Kidney tubule cell (primary cell): ENCODE measurements around the gene PACRG.

ENCODE experiments used
- DNase-seq: peaks from one replicate; pipeline ENCODE4 v3.0.0-alpha.2; 2018; ENCODE audit warnings: low spot score

Gene PACRG

GRCh38 chr6:163288915-163289314, 561.1 kb downstream of the PACRG start:
- no peak for DNase-seq

- DNase-seq, result no peak
These were observed 561.7 kb downstream of the PACRG start for GRCh38 chr6:163289447-163289846.

DNA sequence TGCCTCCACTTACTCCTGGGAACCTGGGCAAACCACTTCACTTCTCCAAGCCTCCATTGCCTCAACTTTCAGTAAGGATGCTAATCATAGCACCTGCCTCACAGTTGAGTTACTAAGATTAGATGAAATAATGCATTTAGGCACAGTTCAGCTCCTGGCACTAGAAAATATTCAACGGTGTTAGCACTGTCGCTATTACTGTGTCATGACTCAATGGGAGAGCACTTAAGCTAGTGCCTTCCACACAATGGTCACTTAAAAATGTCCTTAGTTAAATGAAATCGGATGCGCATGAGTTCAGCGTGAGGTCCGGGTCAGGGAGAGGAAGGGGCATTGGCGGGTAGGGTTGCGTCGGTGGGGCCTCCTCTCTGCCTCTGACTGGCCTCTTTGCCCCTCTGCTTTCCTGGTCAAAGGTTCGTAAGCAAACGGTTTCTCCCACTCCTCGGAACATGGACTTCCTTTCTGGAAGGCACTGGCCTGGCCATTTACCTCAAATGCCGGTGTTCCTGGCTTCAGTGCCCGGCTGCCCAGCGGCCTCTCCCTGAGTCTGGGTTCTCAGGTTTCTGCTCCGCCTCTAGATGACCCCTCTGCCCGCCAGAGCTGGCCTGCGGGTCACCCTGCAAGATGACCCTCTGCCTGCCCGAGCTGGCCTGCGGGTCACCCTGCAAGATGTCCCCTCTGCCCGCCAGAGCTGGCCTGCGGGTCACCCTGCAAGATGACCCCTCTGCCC, 562.9 kb downstream of the PACRG start:
- no peak for DNase-seq

GRCh38 chr6:163291622-163292021, 563.8 kb downstream of the PACRG start:
- no peak for DNase-seq

DNA sequence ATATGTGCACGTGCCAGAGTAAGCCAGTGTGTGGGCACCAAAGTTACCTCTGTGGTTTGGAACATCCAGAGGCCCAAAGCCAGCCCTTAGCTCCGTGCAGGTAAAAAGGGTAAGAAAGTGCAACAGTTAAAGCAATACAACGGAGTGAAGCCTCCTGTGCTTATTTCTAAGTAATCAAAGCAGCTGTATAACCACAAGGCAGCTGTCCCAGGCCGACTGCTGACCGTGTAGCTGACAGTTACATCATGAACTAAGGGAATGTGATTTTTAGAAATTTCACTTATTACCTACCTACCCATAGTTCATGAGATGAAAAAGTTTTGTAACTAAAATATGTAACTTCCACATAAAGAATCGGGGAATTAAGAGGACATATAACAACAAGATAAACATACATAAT, 565.5 kb downstream of the PACRG start:
- no peak for DNase-seq

DNA sequence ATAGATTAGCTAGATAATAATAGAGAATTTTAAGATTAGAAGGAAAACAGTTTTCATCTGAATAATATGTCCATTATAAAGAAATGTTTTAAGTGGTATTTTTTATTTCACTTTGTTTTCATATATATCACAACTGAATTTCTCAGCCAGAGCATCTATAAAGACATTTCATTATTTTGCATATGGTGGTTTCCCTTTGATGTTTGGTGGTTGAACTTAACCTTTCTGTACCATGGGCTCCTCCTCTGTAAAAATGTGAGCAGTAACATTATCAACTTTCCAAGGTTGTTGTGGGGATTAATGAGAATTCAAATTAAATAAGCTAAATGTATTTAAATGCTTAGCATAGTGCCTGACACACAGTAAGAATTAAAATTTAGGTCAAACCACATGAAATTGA, 567.0 kb downstream of the PACRG start:
- no peak for DNase-seq

DNA sequence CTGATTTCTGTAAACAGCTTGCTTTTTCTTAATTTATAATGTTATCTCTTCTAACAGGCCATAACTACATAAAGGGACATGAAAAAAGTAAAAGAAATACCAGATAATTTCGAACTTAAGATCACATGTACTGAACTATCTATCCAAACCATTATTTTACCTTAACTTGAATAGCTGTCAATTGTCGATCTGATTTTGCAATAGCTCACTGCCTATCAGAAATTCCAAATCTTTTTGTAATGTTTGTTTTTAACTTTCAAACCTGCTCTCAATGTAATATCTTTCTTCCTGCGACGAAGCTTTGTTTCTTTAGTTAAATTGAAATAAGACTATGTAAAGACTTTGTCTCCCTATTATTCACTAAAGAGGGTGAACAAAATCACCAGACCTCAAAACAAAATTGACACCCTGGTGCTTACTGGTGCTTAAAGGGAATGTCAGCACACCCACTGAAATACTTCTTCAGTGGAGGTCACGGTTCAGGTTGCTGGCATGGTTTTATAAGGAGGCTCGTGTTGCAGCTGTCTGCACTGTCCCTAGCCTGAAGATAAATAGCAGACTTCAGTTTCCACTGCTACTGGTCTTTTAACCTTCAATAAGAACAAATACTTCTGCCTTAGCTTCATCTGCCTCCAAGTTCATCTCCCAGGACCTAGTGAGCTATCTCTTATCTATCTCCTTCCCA, 569.2 kb downstream of the PACRG start:
- DNase-seq, result peak; percentile 25

DNA sequence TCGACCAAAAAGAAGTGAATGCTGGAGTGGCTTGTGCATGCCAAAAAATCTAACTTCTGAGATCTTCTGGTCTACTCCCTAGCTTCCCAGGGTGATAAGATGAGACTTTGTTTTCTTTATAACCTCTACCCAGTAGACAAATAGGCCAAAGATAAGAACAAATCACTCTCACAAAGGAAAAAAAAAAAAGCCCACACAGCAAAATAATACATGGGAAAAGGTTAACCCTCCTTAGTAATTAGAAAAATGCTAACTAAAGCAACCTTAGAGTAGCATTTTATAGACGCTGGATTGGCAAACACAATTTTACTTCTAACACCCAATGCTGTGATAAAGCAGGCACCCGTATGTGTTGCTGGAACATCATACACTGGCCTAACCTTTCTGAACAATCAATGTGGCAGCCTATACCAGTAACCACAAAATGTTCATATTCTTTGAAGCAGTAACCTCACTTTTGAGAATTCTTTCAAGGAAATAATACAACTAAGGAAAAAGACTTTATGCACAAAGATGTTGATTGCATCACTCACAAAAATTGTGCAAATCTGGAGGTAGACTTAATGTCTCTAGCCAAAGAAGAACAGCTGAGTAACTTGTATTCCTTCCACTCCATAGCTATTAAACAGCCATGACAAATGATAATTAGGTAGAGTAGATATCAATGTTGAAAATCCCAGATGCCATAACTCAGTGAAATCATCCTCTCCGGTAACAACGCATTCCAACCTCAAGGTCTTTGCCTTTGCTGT, 570.5 kb downstream of the PACRG start:
- no peak for DNase-seq

DNA sequence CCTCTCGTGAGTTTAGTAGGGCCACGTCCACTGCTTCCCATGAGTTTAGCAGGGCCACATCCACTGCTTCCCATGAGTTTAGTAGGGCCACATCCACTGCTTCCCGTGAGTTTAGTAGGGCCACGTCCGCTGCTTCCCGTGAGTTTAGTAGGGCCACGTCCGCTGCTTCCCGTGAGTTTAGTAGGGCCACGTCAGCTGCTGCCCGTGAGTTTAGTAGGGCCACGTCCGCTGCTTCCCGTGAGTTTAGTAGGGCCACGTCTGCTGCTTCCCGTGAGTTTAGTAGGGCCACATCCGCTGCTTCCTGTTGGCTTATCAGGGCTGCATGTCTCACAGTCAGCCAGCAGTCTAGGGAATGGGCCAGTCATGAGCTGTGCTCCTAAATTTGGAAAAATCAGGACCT, 573.1 kb downstream of the PACRG start:
- no peak for DNase-seq

- no peak for DNase-seq
These were observed 574.2 kb downstream of the PACRG start for GRCh38 chr6:163301726-163302635.

- no peak for DNase-seq
These were observed 575.0 kb downstream of the PACRG start for GRCh38 chr6:163302747-163303146.

DNA sequence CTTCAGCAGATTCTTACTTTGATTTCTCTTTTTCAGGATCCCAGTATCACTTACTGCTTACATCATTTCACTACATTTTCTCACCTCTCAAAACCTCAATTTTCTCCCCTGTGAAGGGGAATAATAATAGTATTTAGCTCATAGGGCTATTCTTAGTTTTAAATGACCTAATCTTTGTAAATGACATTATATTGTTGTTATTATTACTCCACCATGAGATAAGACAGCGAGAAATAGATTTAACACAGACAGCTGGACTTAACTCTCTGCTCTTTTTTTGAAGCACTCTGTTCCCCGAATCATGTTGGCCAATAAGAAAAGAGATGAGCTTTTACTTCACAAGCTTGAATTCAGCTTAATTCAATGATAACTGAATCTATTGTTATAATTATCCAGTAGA, 578.2 kb downstream of the PACRG start:
- DNase-seq, result no peak

DNA sequence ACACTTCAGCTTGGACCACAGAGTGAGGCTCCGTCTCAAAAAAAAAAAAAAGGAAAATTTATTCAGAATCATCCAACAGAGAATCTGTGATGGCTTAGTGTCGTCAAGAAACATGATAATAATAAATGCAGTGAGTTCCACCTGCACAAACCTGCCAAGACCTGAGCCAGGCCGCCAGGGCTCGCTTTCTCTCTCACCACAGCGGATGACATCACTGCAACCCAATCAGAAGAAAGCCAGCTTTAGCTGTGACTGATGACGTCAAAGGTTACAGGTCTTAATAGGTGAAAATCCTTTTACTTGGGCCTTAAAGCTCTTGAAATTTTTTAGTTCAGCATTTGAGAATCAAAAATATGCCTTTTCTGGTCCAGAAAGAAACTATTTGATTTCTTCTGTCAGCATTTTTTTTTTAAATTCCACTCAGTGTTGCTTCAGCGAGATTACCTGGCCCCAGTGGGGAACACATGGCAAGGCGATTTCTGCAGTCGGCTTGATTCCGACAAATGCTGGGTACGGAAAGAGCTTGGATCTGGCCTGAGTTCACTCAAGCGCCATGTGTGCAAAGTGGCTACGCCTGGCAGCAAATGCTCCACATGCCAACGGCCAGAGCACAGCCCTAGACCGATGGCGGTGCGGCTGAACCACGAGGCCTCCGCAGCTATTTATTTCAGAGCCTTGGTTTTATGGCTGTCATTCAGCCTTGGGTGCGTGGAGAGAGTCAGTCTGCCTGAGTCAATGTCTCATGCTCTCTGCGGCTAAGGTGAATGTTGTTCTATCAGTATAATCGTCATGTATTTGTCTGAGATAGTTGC, 581.1 kb downstream of the PACRG start:
- no peak for DNase-seq

- peak; percentile 85 for DNase-seq
These were observed 581.8 kb downstream of the PACRG start for GRCh38 chr6:163309491-163310026.

DNA sequence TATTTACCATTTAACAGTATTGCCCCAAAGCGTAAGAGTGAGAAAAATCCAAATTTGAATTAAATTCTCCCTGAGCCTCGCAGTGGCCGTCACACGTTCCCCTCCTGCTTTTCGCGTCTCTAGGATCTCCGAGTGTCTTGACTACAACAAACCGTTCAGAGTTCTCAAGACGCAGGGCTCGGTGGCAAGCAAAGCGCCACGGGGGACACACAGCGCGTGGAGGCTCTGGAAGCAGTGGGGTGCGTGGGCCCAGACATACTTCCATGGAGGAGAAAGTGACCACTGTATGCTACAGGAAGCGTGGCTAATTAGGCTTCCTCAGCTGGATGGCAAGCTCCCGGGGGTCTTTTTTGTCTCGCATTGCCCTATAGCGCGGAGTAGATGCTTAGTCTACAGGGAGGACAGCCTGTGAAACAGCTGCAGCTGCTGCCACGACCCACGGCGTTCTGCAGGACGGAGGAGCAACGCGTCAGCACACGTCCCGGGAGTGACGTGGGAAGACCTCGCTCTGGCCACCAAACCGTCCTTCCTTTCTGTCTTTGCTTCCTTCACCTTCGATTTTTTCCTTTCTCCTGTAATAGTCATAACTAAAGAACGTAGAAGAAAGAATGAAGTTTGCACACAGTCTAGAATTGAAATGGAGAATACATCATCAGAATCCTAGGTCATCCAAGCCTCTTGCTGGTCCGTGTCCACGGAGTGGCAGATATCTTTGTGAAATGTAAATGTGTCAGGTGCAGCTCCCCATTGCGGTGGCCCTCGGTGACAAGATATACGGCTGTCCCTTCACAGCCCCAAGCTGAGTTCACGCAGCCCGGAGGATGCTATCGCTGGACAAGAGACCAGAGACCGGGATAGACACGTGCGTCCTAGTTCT, 582.6 kb downstream of the PACRG start:
- no peak for DNase-seq

DNA sequence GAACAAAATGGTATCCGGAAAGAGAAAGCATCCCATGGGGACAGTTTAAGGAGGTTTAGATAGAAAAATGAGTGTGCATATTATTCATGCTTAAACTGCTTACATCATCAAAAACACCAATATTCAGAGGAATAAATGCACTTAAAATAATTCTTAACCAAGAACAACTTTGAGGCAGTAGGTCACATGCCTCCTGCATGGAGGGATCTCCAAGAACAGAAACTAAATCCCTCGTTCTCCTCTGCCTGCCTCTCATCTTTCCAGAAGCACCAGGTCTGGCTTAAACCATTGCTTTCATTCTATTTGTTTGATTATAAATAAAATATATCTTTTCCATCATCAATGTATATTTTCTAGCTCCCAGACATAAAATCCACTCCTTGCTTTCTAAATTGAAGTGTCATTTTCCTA, 583.2 kb downstream of the PACRG start:
- no peak for DNase-seq

- DNase-seq, result peak; percentile 68
These were observed 584.1 kb downstream of the PACRG start for GRCh38 chr6:163311830-163312229.

- no peak for DNase-seq
These were observed 585.8 kb downstream of the PACRG start for GRCh38 chr6:163313566-163313965.

DNA sequence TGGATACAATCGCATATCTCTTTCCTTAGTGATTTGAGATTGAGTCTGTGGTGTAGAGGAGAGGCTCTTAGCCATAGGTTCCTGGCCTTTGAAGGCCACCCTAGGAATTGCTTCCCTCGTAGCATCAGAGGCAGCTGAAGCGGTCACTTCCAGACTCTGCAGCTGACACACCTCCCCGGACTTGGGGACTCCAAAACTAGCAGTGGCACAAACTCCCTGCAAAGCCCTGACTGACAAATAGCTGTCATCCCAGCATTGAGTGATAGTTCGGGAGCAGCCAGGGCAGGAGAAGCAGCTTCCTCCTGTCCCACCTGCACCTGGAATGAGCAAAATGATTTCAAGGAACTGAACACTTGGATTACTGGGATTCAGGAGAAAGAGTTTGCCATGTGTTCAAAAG, 586.2 kb downstream of the PACRG start:
- DNase-seq, result no peak
